Caco-2 (cell line): ENCODE results near the gene KRT23. TPM values are rescaled to one million over a fixed set of nuclear protein-coding genes. Genes with fewer than 3 reads are reported as not detected.

Experiments
- Bru-seq: library from RNA; stranded (reverse); fragments of 400-500 nt; gene quantifications from one replicate; lab custom pipeline; 2021; lab: Mats Ljungman, UMichigan
- BruChase-seq, 2 experiments: library from RNA; stranded (reverse); fragments of 400-500 nt; gene quantifications; one replicate each; lab custom pipeline; 2021; lab: Mats Ljungman, UMichigan
- BruUV-seq: library from RNA; stranded (reverse); fragments of 400-500 nt; replicated peaks from 2 replicates; lab custom pipeline; 2021; lab: Mats Ljungman, UMichigan
- CTCF ChIA-PET: fragments of 300-600 bp; sonication (Branson Sonifier 250); formaldehyde crosslinking; loops from one replicate; lab custom pipeline; 2022; ENCODE audit warnings: antibody characterized with exemption; lab: Charles Lee
- POLR2A ChIA-PET: fragments of 300-600 bp; sonication (Branson Sonifier 250); formaldehyde crosslinking; loops from one replicate; lab custom pipeline; 2022; ENCODE audit warnings: antibody characterized with exemption; lab: Charles Lee
- DNase-seq, 2 experiments: peaks; one replicate each; pipeline versions ENCODE4 v3.0.0 to v3.0.0-alpha.2; 2020 to 2022
- H3K27me3 ChIP-seq: replicated peaks from 2 replicates; pipeline ENCODE4 v1.6.0; 2011; ENCODE audit warnings: low read length; ENCODE audit not compliant: control insufficient read depth, insufficient read depth
- H3K36me3 ChIP-seq: 2 replicates; pipeline ENCODE4 v1.5.1; 2011; ENCODE audit warnings: low read length; ENCODE audit not compliant: control insufficient read depth, insufficient read depth
- H3K4me1 ChIP-seq: fragments of 250-450 bp; sonication (Bioruptor Pico); 2 replicates; pipeline ENCODE4 v1.5.1; 2020; ENCODE audit warnings: mild to moderate bottlenecking
- H3K4me3 ChIP-seq: 2 replicates; pipeline ENCODE4 v1.5.1; 2011; ENCODE audit warnings: low read depth, mild to moderate bottlenecking, control low read depth, low read length
- H3K9me3 ChIP-seq: fragments of 250-450 bp; sonication (Bioruptor Pico); 2 replicates; pipeline ENCODE4 v1.5.1; 2020; ENCODE audit warnings: mild to moderate bottlenecking, moderate library complexity
- H3K27ac Mint-ChIP-seq: one replicate; pipeline ENCODE4 v1.8.0; 2022; ENCODE audit warnings: mixed read lengths; ENCODE audit not compliant: unreplicated experiment
- H3K27me3 Mint-ChIP-seq: one replicate; pipeline ENCODE4 v1.8.0; 2022; ENCODE audit warnings: mixed read lengths; ENCODE audit not compliant: insufficient read depth, unreplicated experiment
- H3K36me3 Mint-ChIP-seq: one replicate; pipeline ENCODE4 v1.8.0; 2022; ENCODE audit warnings: mild to moderate bottlenecking, mixed read lengths; ENCODE audit not compliant: insufficient read depth, unreplicated experiment
- H3K4me1 Mint-ChIP-seq: one replicate; pipeline ENCODE4 v1.8.0; 2022; ENCODE audit warnings: low read depth, mixed read lengths; ENCODE audit not compliant: unreplicated experiment
- H3K4me3 Mint-ChIP-seq: one replicate; pipeline ENCODE4 v1.8.0; 2022; ENCODE audit warnings: mild to moderate bottlenecking, moderate library complexity, mixed read lengths; ENCODE audit not compliant: unreplicated experiment
- H3K9me3 Mint-ChIP-seq: one replicate; pipeline ENCODE4 v1.8.0; 2022; ENCODE audit warnings: mixed read lengths; ENCODE audit not compliant: unreplicated experiment
- CTCF ChIP-seq, 2 experiments: fragments of 200-600 bp in 1 of 2; IDR thresholded peaks; 1 replicate in 1 of 2; 2 replicates in 1 of 2; pipeline versions ENCODE4 v1.5.1 to v1.8.0; 2011 to 2022; ENCODE audit warnings: antibody characterized with exemption in 1 of 2, control low read depth in 1 of 2, inconsistent platforms in 1 of 2, low read depth in 1 of 2, low read length in 1 of 2, mild to moderate bottlenecking in 1 of 2, moderate library complexity in 1 of 2; ENCODE audit not compliant: insufficient read depth in 1 of 2, severe bottlenecking in 1 of 2, unreplicated experiment in 1 of 2
- intact Hi-C: fragments of 100-400 bp; cut with micrococcal nuclease; formaldehyde crosslinking; loops from one replicate; pipeline ENCODE4 v1.10.0; 2022; ENCODE audit not compliant: unreplicated experiment
- long read RNA-seq: library from polyadenylated mRNA; stranded (forward); transcript quantifications from one replicate; pipeline ENCODE4 v2.0.0, GENCODE V29; 2022
- total RNA-seq: library from RNA; stranded (reverse); gene quantifications from 2 replicates; pipeline ENCODE4 v1.2.3, GENCODE V29; 2022

Gene KRT23, protein sequence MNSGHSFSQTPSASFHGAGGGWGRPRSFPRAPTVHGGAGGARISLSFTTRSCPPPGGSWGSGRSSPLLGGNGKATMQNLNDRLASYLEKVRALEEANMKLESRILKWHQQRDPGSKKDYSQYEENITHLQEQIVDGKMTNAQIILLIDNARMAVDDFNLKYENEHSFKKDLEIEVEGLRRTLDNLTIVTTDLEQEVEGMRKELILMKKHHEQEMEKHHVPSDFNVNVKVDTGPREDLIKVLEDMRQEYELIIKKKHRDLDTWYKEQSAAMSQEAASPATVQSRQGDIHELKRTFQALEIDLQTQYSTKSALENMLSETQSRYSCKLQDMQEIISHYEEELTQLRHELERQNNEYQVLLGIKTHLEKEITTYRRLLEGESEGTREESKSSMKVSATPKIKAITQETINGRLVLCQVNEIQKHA
- total RNA-seq, result 43.6 and 47.1 TPM in 2 replicates
- percentile 75 among the genes with signal in this experiment for Bru-seq, nascent RNA
- percentile 58 among the genes with signal in this experiment for BruChase-seq, experiment 1, labeled RNA remaining after a 2-hour chase
- percentile 79 among the genes with signal in this experiment for BruChase-seq, experiment 2, labeled RNA remaining after a 6-hour chase
- long read RNA-seq, partial matches to known transcripts, result 79 of 81 reads
- long read RNA-seq, other reads (novel, unspliced or antisense), result 1 of 81 reads

DNA sequence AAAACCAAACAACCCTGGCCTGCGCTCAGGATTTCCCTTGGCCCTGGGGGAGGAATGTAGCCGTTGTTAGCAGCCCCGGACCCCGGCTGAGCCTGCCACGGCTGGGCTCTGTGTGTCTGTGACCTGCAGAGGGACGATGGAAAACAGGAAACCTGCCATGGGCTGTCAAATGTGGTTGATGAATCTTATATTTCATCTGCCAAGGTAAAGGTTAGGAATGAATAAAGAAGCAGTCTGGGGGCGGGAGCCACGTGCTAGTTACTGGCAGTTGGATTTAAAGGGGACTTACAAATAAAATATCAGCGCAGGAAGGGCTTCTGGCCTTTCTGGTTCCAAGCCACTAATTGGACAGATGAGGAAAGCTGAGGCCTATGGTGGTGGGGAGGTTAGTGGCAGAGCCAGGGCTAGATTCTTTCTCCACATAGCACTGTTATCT lies at the start of gene KRT23:
KRT23 (minus strand) TSS at position 263 of the 436 bp plus-strand sequence. CDS start 1,043 bp downstream, outside the sequence.
- intact Hi-C loops, result no loop called here
- no peaks in the 10 kb centered on the region for H3K27me3 Mint-ChIP-seq

DNA sequence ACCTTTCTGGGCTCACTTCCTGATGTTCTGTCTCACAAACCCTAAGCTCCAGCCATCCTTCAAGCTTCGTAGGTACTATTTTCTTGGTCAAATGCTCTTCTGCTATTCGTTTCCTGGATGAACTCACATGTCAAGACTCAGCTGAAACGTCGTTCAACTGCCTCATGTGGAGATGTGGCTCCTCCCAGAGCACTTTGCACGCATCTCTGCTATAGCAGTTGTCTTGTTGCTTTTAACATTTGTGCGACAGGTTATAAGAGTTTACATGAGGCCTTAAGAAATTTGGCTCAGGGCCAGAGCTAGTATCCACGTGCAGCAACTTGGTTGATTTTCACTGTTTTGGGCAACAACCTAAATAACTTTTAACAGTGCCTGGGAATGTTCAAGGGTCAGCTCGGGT lies 49.5 kb upstream of the KRT23 start:
- POLR2A ChIA-PET, result no interaction called here
- no peaks in the 10 kb centered on the region for H3K9me3 ChIP-seq
- CTCF ChIA-PET, result no interaction called here
- H3K4me1 ChIP-seq, result no peaks in the 10 kb centered on the region
- no peak overlapping the region for H3K4me3 ChIP-seq
- H3K36me3 ChIP-seq, result no peaks in the 10 kb centered on the region
- Mint-ChIP-seq H3K36me3 (no peaks in the 10 kb centered on the region), H3K9me3 (peaks cover 9% of the 10 kb centered on the region), H3K4me3 (no peak overlapping the region), H3K4me1 (peaks cover under 1% of the 10 kb centered on the region), H3K27me3 (no peaks in the 10 kb centered on the region), H3K27ac (no peak overlapping the region)
- intact Hi-C loops, result no loop called here
- TF ChIP-seq CTCF (IDR thresholded peaks at IDR 0.05; ENCODE audit: insufficient read depth in 1 of 2, low read depth in 1 of 2, low read length in 1 of 2, severe bottlenecking in 1 of 2, unreplicated experiment in 1 of 2), result no peak
- no peak for DNase-seq
- H3K27me3 ChIP-seq, result no peaks in the 10 kb centered on the region
- BruUV-seq, result no TSS peak

More for the DNA sequence above, at the start of gene KRT23:
- H3K4me1 Mint-ChIP-seq, result peaks cover 43% of the 10 kb centered on the region
- Histone ChIP-seq H3K9me3 (no peaks in the 10 kb centered on the region), H3K36me3 (no peaks in the 10 kb centered on the region), H3K4me1 (peaks cover 52% of the 10 kb centered on the region), H3K4me3 (peak within 1 kb of the TSS; percentile 23; the same call in 1 of the 2 replicates), H3K27me3 (no peaks in the 10 kb centered on the region)
- H3K9me3 Mint-ChIP-seq, result peaks cover 5% of the 10 kb centered on the region
- POLR2A ChIA-PET, result no interaction called here
- peaks cover 31% of the 10 kb centered on the region for H3K36me3 Mint-ChIP-seq
- BruUV-seq, result no TSS peak
- H3K4me3 Mint-ChIP-seq, result peak within 1 kb of the TSS; percentile 43
- H3K27ac Mint-ChIP-seq, result peak within 1 kb of the TSS; percentile 77
- DNase-seq, result no peak
- TF ChIP-seq CTCF (IDR thresholded peaks at IDR 0.05; ENCODE audit: insufficient read depth in 1 of 2, low read depth in 1 of 2, low read length in 1 of 2, severe bottlenecking in 1 of 2, unreplicated experiment in 1 of 2), result no peak
- CTCF ChIA-PET, result no interaction called here

- H3K36me3 Mint-ChIP-seq, result no peaks in the 10 kb centered on the region
- H3K27me3 Mint-ChIP-seq, result no peaks in the 10 kb centered on the region
- H3K9me3 Mint-ChIP-seq, result no peaks in the 10 kb centered on the region
- POLR2A ChIA-PET, result no interaction called here
- no peak within 1 kb of the TSS for H3K27ac Mint-ChIP-seq
- Histone ChIP-seq H3K4me3 (no peak within 1 kb of the TSS), H3K9me3 (no peaks in the 10 kb centered on the region), H3K27me3 (no peaks in the 10 kb centered on the region), H3K4me1 (peaks cover 7% of the 10 kb centered on the region), H3K36me3 (no peaks in the 10 kb centered on the region)
- peaks cover 6% of the 10 kb centered on the region for H3K4me1 Mint-ChIP-seq
- DNase-seq, result no peak
- TF ChIP-seq CTCF (IDR thresholded peaks at IDR 0.05; ENCODE audit: insufficient read depth in 1 of 2, low read depth in 1 of 2, low read length in 1 of 2, severe bottlenecking in 1 of 2, unreplicated experiment in 1 of 2), result no peak
- no peak within 1 kb of the TSS for H3K4me3 Mint-ChIP-seq
- CTCF ChIA-PET, result interaction anchor here (0.5 kb wide), 1 partner anchor 667 kb away, joined by 5 read pairs; no protein-coding TSS in a partner anchor
- intact Hi-C loops, result no loop called here
- BruUV-seq, result no TSS peak
Observed at GRCh38 chr17:40984226-40984625, 46.8 kb upstream of the KRT23 start, which contains the start of gene KRT40. KRT40 (minus strand) TSS chr17:40984326; CDS start chr17:40984273, 53 bp downstream.
